GM19397 (cell line): ENCODE measurements around the gene FADS2.

Experiments used
- ATAC-seq: cut with Tn5 transposase; IDR thresholded peaks from one replicate; pipeline ENCODE4 v1.9.1; 2021; ENCODE audit warnings: mild to moderate bottlenecking, moderate library complexity; ENCODE audit not compliant: unreplicated experiment

FADS2 gene

DNA sequence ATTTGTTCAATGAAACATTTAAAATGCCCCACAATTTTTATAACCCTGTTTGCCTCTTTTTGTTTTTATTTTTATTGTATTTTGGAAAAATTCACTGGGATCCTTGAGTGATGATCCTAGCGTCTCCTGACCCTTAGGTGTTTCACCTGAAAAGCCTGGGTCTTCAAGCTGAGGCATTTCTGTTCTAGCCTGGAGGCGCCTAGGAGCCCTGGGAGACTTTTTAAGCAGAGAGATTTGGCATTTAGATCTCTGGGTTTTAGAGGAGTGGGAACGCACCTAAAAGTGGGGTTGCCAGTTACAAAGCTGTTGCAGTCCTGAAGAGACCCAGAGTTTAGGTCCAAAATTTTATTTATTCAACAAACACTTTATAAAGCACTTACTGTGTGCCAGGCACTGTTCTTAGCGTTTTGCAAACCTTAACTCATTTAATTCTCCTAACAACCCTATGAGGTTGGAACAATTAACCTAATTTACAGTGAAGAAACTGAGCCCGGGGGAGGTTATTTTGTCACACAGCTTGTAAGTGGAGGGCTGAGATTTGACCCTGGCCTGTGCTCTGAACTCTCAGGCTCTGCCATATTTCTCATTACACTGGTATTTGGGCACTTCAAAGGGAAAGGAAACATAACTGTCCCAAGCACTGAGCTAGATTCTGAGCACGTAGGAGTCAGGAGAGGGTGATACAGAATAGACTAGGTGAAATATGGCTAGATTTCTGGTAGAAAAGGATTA is 10.5 kb upstream of the FADS2 start:
- no peak for ATAC-seq

DNA sequence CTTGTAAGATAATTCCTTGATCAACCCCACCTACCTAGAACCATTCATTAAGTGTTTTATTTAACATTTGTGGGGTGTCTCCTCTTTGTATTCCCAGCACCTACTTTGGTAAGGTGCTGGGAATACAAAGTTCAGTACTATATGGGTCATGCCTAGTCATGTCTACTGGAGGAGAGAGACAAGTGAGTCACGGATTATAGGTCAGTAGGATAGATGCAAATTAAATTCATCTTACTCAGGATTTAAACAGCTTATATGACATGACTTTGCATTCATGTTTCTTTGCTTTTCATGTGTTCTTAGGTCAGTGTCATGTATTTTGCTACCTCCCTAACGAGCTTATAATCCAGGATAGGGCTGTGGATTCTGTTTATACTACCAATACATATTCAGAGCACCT is 7.9 kb upstream of the FADS2 start:
- ATAC-seq = no peak

- ATAC-seq = no peak
Measured at GRCh38 chr11:61826930-61827570, 1.1 kb upstream of the FADS2 start.

GRCh38 chr11:61828379-61828628 is 204 bp downstream of the FADS2 start:
- no peak for ATAC-seq

- no peak for ATAC-seq
Measured at GRCh38 chr11:61828629-61829407, 718 bp downstream of the FADS2 start.

DNA sequence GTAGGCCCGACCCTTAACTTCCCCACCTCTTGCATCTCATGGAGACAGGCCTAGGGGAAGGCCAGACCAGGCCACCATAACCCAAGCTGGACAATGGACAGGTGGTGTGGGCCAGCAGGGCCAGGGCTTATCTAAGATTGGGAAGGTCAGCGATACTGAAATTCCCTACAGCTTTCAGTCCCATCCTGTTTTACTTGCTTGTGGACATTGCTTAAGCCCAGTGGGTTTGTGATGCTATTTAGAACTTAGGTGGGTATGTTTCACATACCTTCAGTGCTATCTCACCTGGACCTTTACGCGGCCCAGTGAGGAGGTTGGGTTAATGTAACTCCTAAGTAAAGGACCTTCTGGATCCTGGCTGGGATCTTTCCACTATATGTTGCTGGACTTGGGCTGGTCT is 1.7 kb downstream of the FADS2 start:
- ATAC-seq = no peak

- ATAC-seq = no peak
Measured at GRCh38 chr11:61830237-61831105, 2.4 kb downstream of the FADS2 start.

GRCh38 chr11:61832207-61832606 is 4.1 kb downstream of the FADS2 start:
- no peak for ATAC-seq

DNA sequence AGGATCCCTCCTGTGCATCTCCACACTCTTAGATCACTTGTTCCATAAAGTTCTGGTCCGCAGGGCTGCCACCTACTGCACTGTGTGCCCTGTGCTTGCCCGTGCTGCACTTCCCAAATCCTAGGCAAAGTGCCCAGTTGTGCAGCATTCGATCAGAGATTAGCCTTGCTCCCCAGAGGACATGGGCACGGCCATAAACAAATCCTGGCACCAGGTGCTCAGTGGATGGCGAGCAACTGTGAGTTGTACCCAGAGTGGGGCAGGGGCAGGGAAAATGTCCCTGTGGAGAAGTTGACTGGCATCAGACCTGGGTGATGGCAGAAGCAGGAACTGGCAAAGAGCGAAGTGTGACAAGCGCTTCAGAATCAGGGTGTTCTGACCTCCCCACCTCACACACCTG is 4.7 kb downstream of the FADS2 start:
- no peak for ATAC-seq

DNA sequence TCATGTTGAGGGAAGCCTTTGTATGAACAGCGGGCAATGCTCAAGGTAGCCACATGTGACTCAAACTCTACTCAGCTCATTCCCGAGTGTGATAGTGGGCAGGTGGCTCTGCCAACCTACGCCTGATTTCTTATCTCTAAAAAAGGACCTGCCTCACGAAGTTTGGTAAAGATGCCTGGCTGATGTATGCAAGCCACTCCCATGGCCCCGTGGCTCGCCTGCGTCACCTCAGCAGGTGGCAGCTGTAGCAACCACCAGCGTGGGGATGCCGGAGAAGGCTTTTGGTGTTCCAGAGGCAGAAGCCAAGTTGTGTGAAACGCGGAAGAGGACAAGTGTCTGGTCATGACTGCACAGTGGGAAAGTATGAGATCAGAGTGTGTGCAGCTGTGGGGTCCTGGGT is 5.4 kb downstream of the FADS2 start:
- no peak for ATAC-seq

GRCh38 chr11:61833926-61834277 is 5.8 kb downstream of the FADS2 start:
- ATAC-seq = no peak

GRCh38 chr11:61834278-61835048 is 6.4 kb downstream of the FADS2 start:
- ATAC-seq = peak; percentile 81

DNA sequence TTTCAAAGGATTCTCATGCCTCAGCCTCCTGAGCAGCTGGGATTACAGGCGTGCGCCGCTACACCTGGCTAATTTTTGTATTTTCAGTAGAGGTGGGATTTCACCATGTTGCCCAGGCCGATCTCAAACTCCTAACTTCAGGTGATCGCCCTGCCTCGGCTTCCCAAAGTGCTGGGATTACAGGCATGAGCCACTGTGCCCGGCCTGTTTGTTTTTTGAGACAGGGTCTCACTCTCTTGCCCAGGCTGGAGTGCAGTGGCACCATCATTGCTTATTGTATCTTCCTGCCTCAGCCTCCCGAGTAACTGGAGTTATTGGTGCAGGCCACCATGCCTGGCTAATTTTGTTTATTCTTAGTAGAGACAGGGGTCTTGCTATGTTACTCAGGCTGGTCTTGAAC is 8.1 kb downstream of the FADS2 start:
- no peak for ATAC-seq

DNA sequence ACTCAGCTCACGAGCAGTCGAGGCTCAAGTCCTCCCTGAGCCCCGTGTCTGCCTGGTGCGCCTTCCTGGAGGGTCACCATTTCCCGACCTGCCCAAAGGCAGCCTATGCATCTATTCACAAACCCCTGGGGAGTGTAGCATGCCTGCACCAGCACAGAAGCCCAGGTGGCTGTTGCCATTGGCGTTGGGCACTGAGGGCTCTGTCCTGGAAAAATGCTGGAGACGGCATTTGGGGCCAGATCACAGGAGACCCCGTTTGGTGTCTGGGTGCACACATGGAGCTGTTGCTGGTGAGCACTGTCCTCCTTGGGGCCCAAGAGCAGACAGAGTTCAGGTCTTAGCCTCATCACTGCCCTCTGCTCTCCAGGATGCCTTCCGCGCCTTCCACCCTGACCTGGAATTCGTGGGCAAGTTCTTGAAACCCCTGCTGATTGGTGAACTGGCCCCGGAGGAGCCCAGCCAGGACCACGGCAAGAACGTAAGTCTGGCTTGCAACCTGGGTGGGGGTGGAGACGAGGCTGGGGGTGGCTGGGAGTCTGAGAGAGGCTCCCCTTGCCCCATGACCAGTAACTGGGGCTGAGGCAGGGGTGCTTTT is 9.4 kb downstream of the FADS2 start:
- no peak for ATAC-seq

DNA sequence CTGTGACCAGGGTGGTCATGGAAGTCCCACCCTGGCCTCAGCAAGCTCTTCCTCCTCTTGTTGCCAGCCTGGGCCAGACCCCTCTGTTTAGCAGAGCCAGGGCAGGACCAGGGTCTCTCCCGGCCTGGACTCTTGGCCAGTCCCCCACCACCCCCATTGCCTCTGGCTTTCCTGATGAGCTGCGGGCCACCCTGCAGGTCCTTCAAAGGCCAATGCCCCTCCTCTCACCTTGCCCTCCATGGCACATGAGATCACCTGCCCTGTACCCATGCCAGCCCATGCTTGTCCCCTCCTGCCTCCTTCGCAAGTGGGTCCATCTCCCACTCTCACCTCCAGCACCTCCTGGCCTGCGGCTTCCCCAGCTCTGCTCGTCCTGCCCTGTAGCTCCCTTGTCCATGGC is 10.4 kb downstream of the FADS2 start:
- no peak for ATAC-seq

- ATAC-seq = no peak
Measured at GRCh38 chr11:61838921-61839320, 10.8 kb downstream of the FADS2 start.

- no peak for ATAC-seq
Measured at GRCh38 chr11:61839742-61840141, 11.6 kb downstream of the FADS2 start.

GRCh38 chr11:61840371-61840770 is 12.3 kb downstream of the FADS2 start:
- no peak for ATAC-seq

- ATAC-seq = no peak
Measured at GRCh38 chr11:61841636-61842527, 13.8 kb downstream of the FADS2 start.

- no peak for ATAC-seq
Measured at GRCh38 chr11:61842528-61842820, 14.4 kb downstream of the FADS2 start.
